ENCODE data around the gene MOB2.

GRCh38 chr11:1498262-1498661 lies 11.7 kb upstream of the MOB2 start:
- TF ChIP-seq CTCF (conservative IDR thresholded peaks at IDR 0.05) = no peak
- no peak for TF ChIP-seq EZH2 (IDR thresholded peaks at IDR 0.05; ENCODE audit: low read depth)

Data from PC-9 (cell line).